Brain microvascular endothelial cell (primary cell): ENCODE data around the gene SLC22A23.

ENCODE experiments used
- DNase-seq: peaks from one replicate; pipeline ENCODE4 v3.0.0-alpha.2; 2020
- H3K27ac ChIP-seq: fragments of 250-450 bp; sonication (Bioruptor Pico); 2 replicates; pipeline ENCODE4 v1.5.1; 2020; ENCODE audit warnings: mild to moderate bottlenecking, moderate library complexity
- H3K27me3 ChIP-seq: fragments of 250-450 bp; sonication (Bioruptor Pico); replicated peaks from 2 replicates; pipeline ENCODE4 v1.5.1; 2020; ENCODE audit warnings: mild to moderate bottlenecking
- H3K36me3 ChIP-seq: fragments of 250-450 bp; sonication (Bioruptor Pico); replicated peaks from 2 replicates; pipeline ENCODE4 v1.5.1; 2020; ENCODE audit warnings: mild to moderate bottlenecking
- H3K4me3 ChIP-seq: 2 replicates; pipeline ENCODE4 v1.5.1; 2011; ENCODE audit warnings: low read depth, mild to moderate bottlenecking, control low read depth, low read length, moderate library complexity
- in situ Hi-C: cut with HindIII; loops from 2 replicates; pipeline ENCODE4 v1.10.0; 2017; ENCODE audit warnings: low sequenced_read_pairs, low pct_ligation_motif_present
- TF ChIP-seq, protein P1 (sequence below): IDR thresholded peaks from 2 replicates; pipeline ENCODE4 v1.5.1; 2011; ENCODE audit warnings: low read depth, mild to moderate bottlenecking, moderate library complexity, low read length, control low read depth, inconsistent platforms; ENCODE audit errors: missing control alignments

The SLC22A23 gene

GRCh38 chr6:3355011-3355357 is 101.9 kb downstream of the SLC22A23 start:
- H3K27ac ChIP-seq: no peak overlapping the region

DNA sequence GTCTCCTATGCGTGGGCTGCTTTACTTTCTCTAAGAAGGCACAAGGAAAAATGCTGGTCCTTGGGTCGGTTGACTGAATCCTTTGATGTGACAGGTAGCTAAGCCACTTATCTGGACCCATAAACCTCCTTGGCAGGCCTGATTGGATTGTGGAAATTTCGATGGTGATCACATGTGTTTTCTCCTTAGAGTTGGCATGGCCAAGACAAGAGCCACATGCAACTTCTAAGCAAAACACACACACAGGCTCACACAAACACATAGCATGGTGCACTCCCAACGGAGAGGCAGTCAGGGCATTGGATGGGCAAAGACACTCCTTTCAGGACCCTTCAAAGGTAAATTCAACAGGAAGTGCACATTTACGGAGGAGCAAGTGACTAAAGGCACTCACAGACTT is 102.9 kb downstream of the SLC22A23 start:
- in situ Hi-C loops: no loop called here
- Histone ChIP-seq H3K4me3 (no peak overlapping the region), H3K27me3 (no peaks in the 10 kb centered on the region), H3K36me3 (no peaks in the 10 kb centered on the region), H3K27ac (no peak overlapping the region)
- TF ChIP-seq, protein P1, sequence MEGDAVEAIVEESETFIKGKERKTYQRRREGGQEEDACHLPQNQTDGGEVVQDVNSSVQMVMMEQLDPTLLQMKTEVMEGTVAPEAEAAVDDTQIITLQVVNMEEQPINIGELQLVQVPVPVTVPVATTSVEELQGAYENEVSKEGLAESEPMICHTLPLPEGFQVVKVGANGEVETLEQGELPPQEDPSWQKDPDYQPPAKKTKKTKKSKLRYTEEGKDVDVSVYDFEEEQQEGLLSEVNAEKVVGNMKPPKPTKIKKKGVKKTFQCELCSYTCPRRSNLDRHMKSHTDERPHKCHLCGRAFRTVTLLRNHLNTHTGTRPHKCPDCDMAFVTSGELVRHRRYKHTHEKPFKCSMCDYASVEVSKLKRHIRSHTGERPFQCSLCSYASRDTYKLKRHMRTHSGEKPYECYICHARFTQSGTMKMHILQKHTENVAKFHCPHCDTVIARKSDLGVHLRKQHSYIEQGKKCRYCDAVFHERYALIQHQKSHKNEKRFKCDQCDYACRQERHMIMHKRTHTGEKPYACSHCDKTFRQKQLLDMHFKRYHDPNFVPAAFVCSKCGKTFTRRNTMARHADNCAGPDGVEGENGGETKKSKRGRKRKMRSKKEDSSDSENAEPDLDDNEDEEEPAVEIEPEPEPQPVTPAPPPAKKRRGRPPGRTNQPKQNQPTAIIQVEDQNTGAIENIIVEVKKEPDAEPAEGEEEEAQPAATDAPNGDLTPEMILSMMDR: no peak
- DNase-seq: no peak

More at GRCh38 chr6:3355011-3355357, 101.9 kb downstream of the SLC22A23 start:
- in situ Hi-C loops: no loop called here
- TF ChIP-seq, protein P1: no peak
- DNase-seq: no peak
- Histone ChIP-seq H3K4me3 (no peak overlapping the region), H3K27me3 (no peaks in the 10 kb centered on the region), H3K36me3 (no peaks in the 10 kb centered on the region)

GRCh38 chr6:3353213-3353903 is 103.5 kb downstream of the SLC22A23 start:
- H3K36me3 ChIP-seq: no peaks in the 10 kb centered on the region
- H3K4me3 ChIP-seq: no peak overlapping the region
- no peak overlapping the region for H3K27ac ChIP-seq
- no peak for DNase-seq
- in situ Hi-C loops: no loop called here
- H3K27me3 ChIP-seq: no peaks in the 10 kb centered on the region
- TF ChIP-seq, protein P1: peak; percentile 1

DNA sequence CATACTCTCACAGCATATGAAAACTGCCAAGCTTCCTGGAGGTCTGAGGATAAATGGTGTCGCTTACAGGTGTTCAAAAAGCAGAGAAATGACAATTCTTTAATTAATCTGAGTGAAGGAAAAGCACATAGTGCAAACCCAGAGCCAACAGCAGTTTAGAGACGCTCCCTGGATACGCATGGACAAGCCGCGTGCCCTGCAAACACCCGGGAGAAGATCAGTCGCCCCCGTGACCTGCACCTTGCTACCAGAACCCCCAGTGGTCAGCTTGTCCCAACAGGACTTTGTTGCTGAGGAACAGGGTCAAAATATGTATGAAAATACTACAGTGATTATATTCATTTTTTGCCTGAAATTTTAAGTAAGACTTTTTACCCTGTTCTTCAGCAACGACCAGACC is 104.2 kb downstream of the SLC22A23 start:
- DNase-seq: no peak
- no peak overlapping the region for H3K4me3 ChIP-seq
- in situ Hi-C loops: no loop called here
- TF ChIP-seq, protein P1: no peak
- no peaks in the 10 kb centered on the region for H3K36me3 ChIP-seq
- no peaks in the 10 kb centered on the region for H3K27me3 ChIP-seq
- H3K27ac ChIP-seq: no peak overlapping the region

DNA sequence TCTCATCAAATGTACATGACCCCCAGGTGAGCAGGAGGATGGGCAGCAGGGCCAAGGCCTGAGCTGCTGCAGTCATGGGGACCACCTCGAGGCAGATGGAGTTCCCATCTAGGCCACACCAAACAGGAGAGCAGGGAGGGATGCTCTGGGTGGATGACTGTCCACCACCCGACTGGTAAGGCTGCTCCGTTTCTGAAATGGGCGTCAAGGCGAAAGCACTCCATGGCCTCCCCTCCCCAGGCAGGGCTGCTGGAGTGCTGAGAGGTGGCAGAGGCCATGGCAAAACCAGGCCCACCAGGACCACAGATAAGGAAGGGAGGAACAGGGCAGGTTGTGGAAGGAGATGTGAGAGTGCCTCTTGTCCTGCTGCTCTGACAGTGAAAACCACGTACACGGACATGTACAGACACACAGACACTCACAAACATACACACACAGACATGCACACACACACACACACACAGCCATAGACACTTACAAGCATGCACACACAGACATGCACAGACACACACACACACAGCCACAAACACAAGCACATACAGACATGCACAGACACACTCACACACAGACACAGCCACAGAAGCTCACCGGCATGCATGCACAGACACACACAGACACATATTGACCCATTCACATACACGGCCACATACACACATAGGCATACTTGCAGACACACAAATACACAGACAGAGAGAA is 104.9 kb downstream of the SLC22A23 start:
- in situ Hi-C loops: no loop called here
- Histone ChIP-seq H3K27ac (no peak overlapping the region), H3K4me3 (no peak overlapping the region), H3K27me3 (no peaks in the 10 kb centered on the region), H3K36me3 (no peaks in the 10 kb centered on the region)
- TF ChIP-seq, protein P1: no peak
- DNase-seq: no peak
